Psoas muscle (tissue), 8 donors: ENCODE results near the gene STK32A. TPM values are rescaled to one million over a fixed set of nuclear protein-coding genes. Genes with fewer than 3 reads are reported as not detected.

Source experiments
- ATAC-seq, 4 donors: fragments of 200-7000 bp; cut with Tn5 transposase; one replicate each; pipeline ENCODE4 v1.9.1; 2020; ENCODE audit warnings: moderate library complexity in 3 of 4, mild to moderate bottlenecking in 2 of 4
- DNase-seq, 2 donors: peaks; one replicate each; pipeline ENCODE4 v3.0.0-alpha.2; 2020
- H3K27ac ChIP-seq: fragments of 200-600 bp; one replicate; pipeline ENCODE4 v1.8.0; 2022
- H3K27me3 ChIP-seq, 3 donors: fragments of 200-600 bp in 1 of 3; one replicate each; pipeline versions ENCODE4 v1.6.1 to v1.8.0; 2013 to 2022; ENCODE audit warnings: low read length in 2 of 3, mild to moderate bottlenecking in 2 of 3, moderate library complexity in 1 of 3; ENCODE audit not compliant: insufficient read depth in 3 of 3
- H3K36me3 ChIP-seq, 2 donors: fragments of 200-600 bp in 1 of 2; one replicate each; pipeline versions ENCODE4 v1.6.1 to v1.8.0; 2013 to 2022; ENCODE audit warnings: low read depth in 1 of 2, mild to moderate bottlenecking in 1 of 2, moderate library complexity in 1 of 2; ENCODE audit not compliant: insufficient read depth in 1 of 2
- H3K4me1 ChIP-seq: fragments of 200-600 bp; one replicate; pipeline ENCODE4 v1.8.0; 2022
- H3K4me3 ChIP-seq: fragments of 200-600 bp; one replicate; pipeline ENCODE4 v1.8.0; 2022; ENCODE audit warnings: mild to moderate bottlenecking
- H3K9me3 ChIP-seq: fragments of 200-600 bp; one replicate; pipeline ENCODE4 v1.8.0; 2022
- WGBS, 3 donors: extraction: QIAGEN DNeasy Blood & Tissue Kit; methylation state at CpG; one replicate each; pipeline versions ENCODE4 v1.1.6 to v1.1.7; 2013; 5-methylcytosine and 5-hydroxymethylcytosine counted together
- intact Hi-C, 2 donors: fragments of 100-400 bp; cut with DNase I; formaldehyde crosslinking; loops; one replicate each; pipeline versions ENCODE4 v1.11.0 to v1.14.2; 2022
- polyA plus RNA-seq, 3 donors: library from polyadenylated mRNA; stranded (reverse); fragments of 200-250 nt; gene quantifications; one replicate each; pipeline ENCODE4 v1.2.3, GENCODE V29; 2013
- total RNA-seq, 4 donors: library from RNA; stranded (reverse); fragmentation: NEBNext Ultra II Directional in 2 of 4; extraction: Animal tissue kit (Norgen Biotek cat#: 25700) in 2 of 4; gene quantifications; one replicate each; pipeline versions ENCODE4 v1.2.1 to v1.2.4, GENCODE V29; 2021 to 2023
- TF ChIP-seq, protein P1 (sequence below): fragments of 200-600 bp; IDR thresholded peaks from one replicate; pipeline ENCODE4 v1.8.0; 2022; ENCODE audit warnings: antibody characterized with exemption
- donor health status: healthy with polysubstance abuse.
- donor health status: DM: no; HTN: no; CAD: no; lungs with moderate emphysema.
- donor health status: Bipolar disorder and iron deficiency.
- donor health status: healthy.
- donor health status: DM: yes; HTN: yes; CAD: no.
- donor health status: DM: no; HTN: no; CAD: no.
- donor health status: DM: no; HTN: no; CAD: no.
- donor health status: DM: yes; HTN: yes; CAD: no.

Gene STK32A
- total and polyA plus RNA-seq, 7 donors, result 0.09 to 2.6 (median 0.30) TPM

DNA sequence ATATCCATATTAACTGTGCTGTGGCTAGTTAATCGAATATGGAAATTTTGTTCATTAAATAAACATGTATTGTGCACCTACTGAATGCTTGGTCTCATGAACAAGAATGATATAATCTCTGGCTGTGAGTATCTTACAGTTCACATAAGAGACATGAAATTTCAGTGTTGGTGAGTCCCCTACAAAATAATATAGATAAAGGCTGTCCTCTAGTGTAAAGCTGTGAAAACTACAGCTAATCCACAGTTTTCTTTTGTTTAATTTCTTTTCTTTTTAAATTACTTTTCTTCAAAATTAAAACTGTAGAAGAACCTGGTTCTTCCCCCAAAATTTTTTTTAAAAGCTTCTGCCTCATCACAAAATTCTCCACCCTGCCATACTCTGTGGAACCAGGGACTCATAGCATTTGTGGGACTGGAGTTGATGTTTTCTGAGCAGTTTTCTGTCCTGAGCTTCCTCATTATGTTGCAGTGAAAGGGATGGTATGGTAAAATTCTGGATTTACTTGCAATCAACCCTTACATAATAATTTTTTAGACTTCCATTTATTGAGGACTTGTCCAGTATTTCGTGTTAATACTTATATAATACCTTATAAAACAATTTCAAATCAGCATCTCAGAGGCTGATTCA, 135.0 kb downstream of the STK32A start:
- no peak overlapping the region for H3K27ac ChIP-seq
- H3K36me3 ChIP-seq, result no peaks in the 10 kb centered on the region
- no peaks in the 10 kb centered on the region for H3K9me3 ChIP-seq
- intact Hi-C loops, result loop anchor here (5.0 to 10.0 kb wide), 2 partner anchors 145 to 148 kb away; no protein-coding TSS in a partner anchor
- ATAC-seq (no peak), DNase-seq (no peak)
- no peaks in the 10 kb centered on the region for H3K27me3 ChIP-seq
- TF ChIP-seq, protein P1, sequence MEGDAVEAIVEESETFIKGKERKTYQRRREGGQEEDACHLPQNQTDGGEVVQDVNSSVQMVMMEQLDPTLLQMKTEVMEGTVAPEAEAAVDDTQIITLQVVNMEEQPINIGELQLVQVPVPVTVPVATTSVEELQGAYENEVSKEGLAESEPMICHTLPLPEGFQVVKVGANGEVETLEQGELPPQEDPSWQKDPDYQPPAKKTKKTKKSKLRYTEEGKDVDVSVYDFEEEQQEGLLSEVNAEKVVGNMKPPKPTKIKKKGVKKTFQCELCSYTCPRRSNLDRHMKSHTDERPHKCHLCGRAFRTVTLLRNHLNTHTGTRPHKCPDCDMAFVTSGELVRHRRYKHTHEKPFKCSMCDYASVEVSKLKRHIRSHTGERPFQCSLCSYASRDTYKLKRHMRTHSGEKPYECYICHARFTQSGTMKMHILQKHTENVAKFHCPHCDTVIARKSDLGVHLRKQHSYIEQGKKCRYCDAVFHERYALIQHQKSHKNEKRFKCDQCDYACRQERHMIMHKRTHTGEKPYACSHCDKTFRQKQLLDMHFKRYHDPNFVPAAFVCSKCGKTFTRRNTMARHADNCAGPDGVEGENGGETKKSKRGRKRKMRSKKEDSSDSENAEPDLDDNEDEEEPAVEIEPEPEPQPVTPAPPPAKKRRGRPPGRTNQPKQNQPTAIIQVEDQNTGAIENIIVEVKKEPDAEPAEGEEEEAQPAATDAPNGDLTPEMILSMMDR, result peak; percentile 52
- WGBS, 3 donors, result 16 to 44% (median 37%) methylated on average over 2 of the region's 2 CpGs
- H3K4me1 ChIP-seq, result no peaks in the 10 kb centered on the region
- H3K4me3 ChIP-seq, result no peak overlapping the region

DNA sequence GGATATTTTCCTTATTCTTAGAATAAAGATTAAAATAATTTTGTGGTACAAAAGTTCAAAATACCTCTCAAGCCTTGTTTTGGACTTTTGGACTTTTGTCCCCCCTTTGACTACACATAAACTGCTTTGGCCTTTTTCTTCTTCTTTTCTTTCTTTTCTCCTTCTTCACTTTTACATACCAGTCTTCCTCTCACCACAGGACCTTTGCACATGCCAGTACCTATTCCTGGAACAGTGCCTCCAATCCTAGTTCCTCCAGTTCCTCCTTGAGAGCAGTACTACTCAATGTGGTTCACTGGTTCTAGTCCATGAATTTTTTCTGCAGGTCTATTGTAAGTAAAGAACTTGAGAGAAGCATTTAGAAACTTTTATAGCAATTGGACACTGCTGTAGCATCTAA, 136.5 kb downstream of the STK32A start:
- H3K27ac ChIP-seq, result no peak overlapping the region
- ATAC-seq, result no peak
- H3K36me3 ChIP-seq, result no peaks in the 10 kb centered on the region
- no peaks in the 10 kb centered on the region for H3K9me3 ChIP-seq
- intact Hi-C loops, result no loop called here
- TF ChIP-seq, protein P1, result no peak
- H3K4me3 ChIP-seq, result no peak overlapping the region
- no peak for DNase-seq
- H3K4me1 ChIP-seq, result no peaks in the 10 kb centered on the region
- no peaks in the 10 kb centered on the region for H3K27me3 ChIP-seq

DNA sequence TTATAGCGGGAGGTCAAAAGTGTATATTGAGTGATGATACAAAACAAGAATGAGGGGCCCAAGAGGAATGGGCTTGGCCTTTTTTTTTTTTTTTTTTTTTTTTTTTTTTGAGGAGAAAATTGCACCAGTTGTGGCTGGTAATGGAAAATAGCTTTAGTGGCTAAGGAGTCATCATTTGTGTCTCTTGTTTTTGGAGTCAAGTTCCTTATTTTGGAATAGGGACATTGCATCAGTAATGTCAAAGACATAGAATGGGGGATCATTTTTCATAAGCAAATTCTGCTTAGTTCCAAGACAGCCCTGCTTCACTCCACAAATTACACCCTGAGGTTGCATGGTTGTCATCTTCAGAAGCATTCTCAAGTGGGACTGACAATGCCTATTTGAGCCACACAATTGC, 137.4 kb downstream of the STK32A start:
- no peaks in the 10 kb centered on the region for H3K27me3 ChIP-seq
- H3K36me3 ChIP-seq, result no peaks in the 10 kb centered on the region
- no peaks in the 10 kb centered on the region for H3K9me3 ChIP-seq
- H3K4me1 ChIP-seq, result no peaks in the 10 kb centered on the region
- TF ChIP-seq, protein P1, result no peak
- H3K27ac ChIP-seq, result no peak overlapping the region
- H3K4me3 ChIP-seq, result no peak overlapping the region
- 99 to 100% (median 100%) methylated on average over 1 of the region's 1 CpG for WGBS, 3 donors
- ATAC-seq (no peak), DNase-seq (no peak)
- intact Hi-C loops, result no loop called here

DNA sequence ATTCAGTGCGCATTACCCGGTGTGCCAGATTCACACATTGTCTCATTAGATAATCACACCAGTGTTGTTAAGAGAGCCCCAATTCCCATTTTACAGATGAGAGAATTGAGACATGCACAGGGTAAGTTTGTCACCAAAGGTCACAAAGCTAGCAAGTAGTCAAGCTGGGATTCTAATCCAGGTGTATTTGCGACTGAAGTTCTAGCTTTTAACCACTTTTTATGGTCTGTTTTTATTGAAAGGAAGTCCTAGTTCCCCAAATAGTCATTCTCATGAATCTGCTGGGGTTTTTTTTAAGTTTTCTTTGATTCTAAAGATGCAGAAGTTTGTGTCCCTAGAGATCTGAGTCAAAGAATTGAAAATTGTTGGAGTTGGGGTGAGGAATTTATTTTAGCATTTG, 138.5 kb downstream of the STK32A start:
- ATAC-seq, result no peak
- TF ChIP-seq, protein P1, result no peak
- intact Hi-C loops, result no loop called here

DNA sequence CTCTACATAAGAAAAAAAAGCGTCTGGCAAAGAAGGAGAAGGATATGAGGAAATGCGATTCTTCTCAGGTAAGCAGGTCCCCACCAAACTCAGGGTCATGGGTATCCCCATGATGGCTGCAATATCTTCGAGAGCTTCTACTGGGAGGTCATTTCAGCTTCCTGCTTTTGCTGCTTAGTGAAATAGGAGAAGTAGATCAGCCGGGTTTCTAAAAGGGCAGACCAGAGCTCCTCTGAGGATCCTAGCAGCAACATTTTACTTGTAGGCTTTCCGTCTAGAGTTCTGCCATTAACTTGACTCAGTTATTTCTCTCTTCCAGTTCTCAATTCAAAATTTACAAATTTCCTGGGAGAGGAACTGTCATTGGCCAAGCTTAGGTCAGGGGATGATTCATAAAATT, 140.3 kb downstream of the STK32A start:
- H3K27me3 ChIP-seq, result no peaks in the 10 kb centered on the region
- no peak for ATAC-seq
- DNase-seq, result no peak
- no peak overlapping the region for H3K4me3 ChIP-seq
- 64 to 76% (median 66%) methylated on average over 5 of the region's 5 CpGs for WGBS, 3 donors
- TF ChIP-seq, protein P1, result no peak
- H3K36me3 ChIP-seq, result no peaks in the 10 kb centered on the region
- H3K27ac ChIP-seq, result no peak overlapping the region
- H3K9me3 ChIP-seq, result no peaks in the 10 kb centered on the region
- intact Hi-C loops, result no loop called here
- H3K4me1 ChIP-seq, result no peaks in the 10 kb centered on the region

More for the DNA sequence above, 138.5 kb downstream of the STK32A start:
- Histone ChIP-seq H3K4me3 (no peak overlapping the region), H3K4me1 (no peaks in the 10 kb centered on the region), H3K36me3 (no peaks in the 10 kb centered on the region), H3K27me3 (no peaks in the 10 kb centered on the region), H3K27ac (no peak overlapping the region), H3K9me3 (no peaks in the 10 kb centered on the region)
- WGBS, 3 donors, result 91 to 93% (median 92%) methylated on average over 3 of the region's 3 CpGs
- no peak for DNase-seq
